Suprapubic skin (tissue), 4 donors: ENCODE data around the gene CPOX. TPM values are rescaled to one million over a fixed set of nuclear protein-coding genes. Genes with fewer than 3 reads are reported as not detected.

Experiments
- DNase-seq, 2 donors: peaks; one replicate each; pipeline ENCODE4 v3.0.0-alpha.2; 2019; ENCODE audit warnings: low spot score in 2 of 2
- H3K27ac ChIP-seq: fragments of 200-600 bp; sonication (generic); one replicate; pipeline ENCODE4 v1.5.1; 2019
- H3K27me3 ChIP-seq: fragments of 200-600 bp; sonication (generic); one replicate; pipeline ENCODE4 v1.5.1; 2019
- H3K36me3 ChIP-seq: fragments of 200-600 bp; sonication (generic); one replicate; pipeline ENCODE4 v1.5.1; 2019
- H3K4me1 ChIP-seq: fragments of 200-600 bp; sonication (generic); one replicate; pipeline ENCODE4 v1.5.1; 2019
- H3K4me3 ChIP-seq: fragments of 200-600 bp; sonication (generic); one replicate; pipeline ENCODE4 v1.5.1; 2019; ENCODE audit warnings: mild to moderate bottlenecking
- H3K9me3 ChIP-seq: fragments of 200-600 bp; sonication (generic); one replicate; pipeline ENCODE4 v1.5.1; 2019
- CTCF ChIP-seq, 2 donors: fragments of 200-600 bp in 1 of 2; fragments of 450-650 bp in 1 of 2; sonication (generic) in 1 of 2; IDR thresholded peaks; one replicate each; pipeline ENCODE4 v1.5.1; 2016 to 2019; ENCODE audit warnings: antibody characterized with exemption in 2 of 2, mild to moderate bottlenecking in 1 of 2, moderate library complexity in 1 of 2
- EP300 ChIP-seq: sonication (generic); formaldehyde crosslinking; IDR thresholded peaks from one replicate; pipeline ENCODE4 v1.6.1; 2017; ENCODE audit warnings: antibody characterized with exemption
- POLR2A ChIP-seq, 2 donors: fragments of 450-650 bp; IDR thresholded peaks; one replicate each; pipeline ENCODE4 v1.6.1; 2017; ENCODE audit warnings: antibody characterized with exemption in 2 of 2, mild to moderate bottlenecking in 2 of 2, moderate library complexity in 2 of 2
- POLR2AphosphoS5 ChIP-seq, 3 donors: sonication (generic); formaldehyde crosslinking; IDR thresholded peaks; one replicate each; pipeline ENCODE4 v1.6.1; 2017; ENCODE audit warnings: antibody characterized with exemption in 3 of 3
- WGBS: methylation state at CpG from one replicate; pipeline ENCODE4 v1.1.5; 2018; 5-methylcytosine and 5-hydroxymethylcytosine counted together
- total RNA-seq, 4 donors: library from RNA; depleted of rRNA; stranded (reverse); fragments of >200 nt; gene quantifications; one replicate each; pipeline ENCODE4 v1.1.0, GENCODE V29; 2016

The CPOX gene
- total RNA-seq, 4 donors from 2014 or later, result 13.2 to 41.3 (median 21.7) TPM

- H3K4me1 ChIP-seq, result no peaks in the 10 kb centered on the region
- 85% methylated on average over 8 of the region's 8 CpGs for WGBS
- H3K4me3 ChIP-seq, result no peak overlapping the region
Measured at GRCh38 chr3:98529856-98530459, 63.5 kb downstream of the CPOX start.

More at GRCh38 chr3:98529856-98530459, 63.5 kb downstream of the CPOX start:
- Histone ChIP-seq H3K27ac (no peak overlapping the region), H3K27me3 (peaks cover 4% of the 10 kb centered on the region), H3K9me3 (no peaks in the 10 kb centered on the region), H3K36me3 (no peaks in the 10 kb centered on the region)
- TF ChIP-seq POLR2AphosphoS5 (IDR thresholded peaks at IDR 0.05) (no peak), POLR2A (IDR thresholded peaks at IDR 0.05) (no peak), CTCF (IDR thresholded peaks at IDR 0.05) (no peak), EP300 (no peak)
- DNase-seq, result no peak

Other genes starting within 250 kb of the CPOX start
- not detected for gene OR5K4, start 239.8 kb downstream of the CPOX start, total RNA-seq
- gene OR5K3, start 202.9 kb downstream of the CPOX start, total RNA-seq, result not detected
- not detected for gene OR5K1, start 130.4 kb downstream of the CPOX start, total RNA-seq
- not detected for gene OR5K2, start 95.9 kb downstream of the CPOX start, total RNA-seq
- gene CLDND1, start 70.7 kb downstream of the CPOX start, total RNA-seq, result 100 to 1,000 TPM; 137 to 319 (median 159) TPM
- gene GPR15, start 61.6 kb downstream of the CPOX start, total RNA-seq, result not detected
- 10 to 100 TPM; 13.1 to 48.0 (median 20.6) TPM for gene ST3GAL6, start 169.7 kb upstream of the CPOX start, total RNA-seq